Duodenal mucosa (tissue), 2 donors: ENCODE measurements around the gene DIAPH3.

Experiments
- H3K27ac ChIP-seq: one replicate; pipeline ENCODE4 v1.7.0; 2013; ENCODE audit warnings: low read depth, low read length
- H3K27me3 ChIP-seq, 2 donors: one replicate each; pipeline ENCODE4 v1.7.0; 2013; ENCODE audit warnings: low read length in 2 of 2, control low read depth in 1 of 2; ENCODE audit not compliant: insufficient read depth in 2 of 2, control insufficient read depth in 1 of 2
- H3K36me3 ChIP-seq, 2 donors: one replicate each; pipeline ENCODE4 v1.7.0; 2013; ENCODE audit warnings: low read length in 2 of 2, control low read depth in 1 of 2; ENCODE audit not compliant: insufficient read depth in 2 of 2, control insufficient read depth in 1 of 2
- H3K4me1 ChIP-seq, 2 donors: one replicate each; pipeline ENCODE4 v1.7.0; 2013; ENCODE audit warnings: low read length in 2 of 2, control low read depth in 1 of 2; ENCODE audit not compliant: insufficient read depth in 2 of 2, control insufficient read depth in 1 of 2
- H3K4me3 ChIP-seq, 2 donors: one replicate each; pipeline ENCODE4 v1.7.0; 2013; ENCODE audit warnings: low read length in 2 of 2, low read depth in 1 of 2
- H3K9ac ChIP-seq, 2 donors: one replicate each; pipeline ENCODE4 v1.7.0; 2013; ENCODE audit warnings: low read length in 2 of 2, low read depth in 1 of 2
- H3K9me3 ChIP-seq, 2 donors: one replicate each; pipeline ENCODE4 v1.7.0; 2013; ENCODE audit warnings: low read length in 2 of 2, control low read depth in 1 of 2; ENCODE audit not compliant: control insufficient read depth in 1 of 2

DIAPH3 gene

GRCh38 chr13:59747529-59747928, 416.2 kb downstream of the DIAPH3 start:
- H3K9ac ChIP-seq = no peak overlapping the region
- no peak overlapping the region for H3K27ac ChIP-seq
- no peaks in the 10 kb centered on the region for H3K9me3 ChIP-seq
- no peaks in the 10 kb centered on the region for H3K27me3 ChIP-seq
- no peak overlapping the region for H3K4me3 ChIP-seq
- peaks cover 0 to 7% of the 10 kb centered on the region in 2 donors for H3K4me1 ChIP-seq
- H3K36me3 ChIP-seq = no peaks in the 10 kb centered on the region

GRCh38 chr13:59746291-59746962, 417.3 kb downstream of the DIAPH3 start:
- no peak overlapping the region for H3K9ac ChIP-seq
- no peak overlapping the region for H3K27ac ChIP-seq
- no peaks in the 10 kb centered on the region for H3K9me3 ChIP-seq

GRCh38 chr13:59745392-59745788, 418.3 kb downstream of the DIAPH3 start:
- H3K27ac ChIP-seq = no peak overlapping the region
- no peaks in the 10 kb centered on the region for H3K27me3 ChIP-seq
- H3K36me3 ChIP-seq = no peaks in the 10 kb centered on the region
- peaks cover 0 to 7% of the 10 kb centered on the region in 2 donors for H3K4me1 ChIP-seq
- H3K9ac ChIP-seq = no peak overlapping the region
- H3K4me3 ChIP-seq = no peak overlapping the region
- H3K9me3 ChIP-seq = no peaks in the 10 kb centered on the region

More at GRCh38 chr13:59746291-59746962, 417.3 kb downstream of the DIAPH3 start:
- H3K4me1 ChIP-seq = peaks cover 0 to 7% of the 10 kb centered on the region in 2 donors
- H3K36me3 ChIP-seq = no peaks in the 10 kb centered on the region
- no peaks in the 10 kb centered on the region for H3K27me3 ChIP-seq
- no peak overlapping the region for H3K4me3 ChIP-seq

DNA sequence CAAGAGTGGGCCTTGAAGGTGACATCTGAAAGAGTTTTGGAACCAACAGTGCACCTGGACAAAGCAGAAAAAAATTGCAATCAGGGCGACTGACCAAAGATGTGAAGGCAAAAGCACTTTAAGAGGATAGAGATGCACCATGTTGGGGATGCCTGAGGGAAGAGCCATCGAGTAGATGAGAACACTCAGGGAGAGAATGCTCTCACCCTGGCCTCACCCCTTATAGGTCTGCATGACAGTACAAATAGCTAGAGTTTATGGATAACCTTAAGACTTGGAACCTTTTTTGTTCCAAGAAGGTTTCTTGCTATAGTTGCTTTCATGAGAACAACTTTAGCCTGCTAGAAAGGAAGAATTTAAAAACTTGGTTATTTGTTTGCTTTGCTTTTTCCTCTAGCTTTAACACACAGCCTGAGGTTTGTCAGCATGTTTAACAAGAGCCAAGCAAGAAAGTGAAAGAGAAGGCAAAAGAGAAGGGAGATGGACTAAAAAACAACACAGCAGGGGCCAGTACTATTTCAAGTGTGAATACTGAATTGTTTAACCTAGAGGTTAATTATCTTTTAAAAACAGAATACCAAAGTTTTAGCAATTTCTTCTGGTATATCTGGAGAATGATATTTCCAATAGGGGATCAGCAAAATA, 418.9 kb downstream of the DIAPH3 start:
- Histone ChIP-seq H3K9me3 (no peaks in the 10 kb centered on the region), H3K9ac (no peak overlapping the region), H3K4me3 (no peak overlapping the region), H3K27me3 (no peaks in the 10 kb centered on the region), H3K4me1 (peaks cover 0 to 7% of the 10 kb centered on the region in 2 donors), H3K27ac (no peak overlapping the region), H3K36me3 (no peaks in the 10 kb centered on the region)

GRCh38 chr13:59743195-59743594, 420.5 kb downstream of the DIAPH3 start:
- no peaks in the 10 kb centered on the region for H3K36me3 ChIP-seq
- H3K4me3 ChIP-seq = no peak overlapping the region
- no peaks in the 10 kb centered on the region for H3K27me3 ChIP-seq
- H3K4me1 ChIP-seq = peaks cover 0 to 7% of the 10 kb centered on the region in 2 donors
- no peak overlapping the region for H3K27ac ChIP-seq
- H3K9ac ChIP-seq = no peak overlapping the region
- H3K9me3 ChIP-seq = no peaks in the 10 kb centered on the region

DNA sequence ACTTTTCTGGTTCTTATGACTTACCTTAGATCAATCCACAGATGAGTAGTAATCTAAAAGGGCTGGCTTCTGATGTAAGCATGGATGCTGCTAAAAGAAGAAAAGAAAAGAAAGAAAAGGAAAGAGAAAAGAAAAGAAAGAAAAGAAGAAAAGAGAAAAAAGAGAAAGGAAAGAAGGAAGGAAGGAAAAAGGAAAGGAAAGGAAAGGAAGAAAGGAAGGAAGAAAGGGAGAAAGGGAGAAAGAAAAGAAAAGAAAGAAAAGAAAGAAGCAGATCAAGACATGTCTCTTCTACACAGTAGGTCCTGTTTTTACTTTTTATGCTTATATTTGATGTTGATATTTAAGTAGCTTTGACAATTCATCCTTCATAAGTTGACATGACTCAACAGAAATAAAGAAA, 421.3 kb downstream of the DIAPH3 start:
- Histone ChIP-seq H3K9ac (no peak overlapping the region), H3K4me3 (no peak overlapping the region), H3K36me3 (no peaks in the 10 kb centered on the region), H3K27me3 (no peaks in the 10 kb centered on the region), H3K27ac (no peak overlapping the region), H3K9me3 (no peaks in the 10 kb centered on the region), H3K4me1 (peaks cover 0 to 7% of the 10 kb centered on the region in 2 donors)

DNA sequence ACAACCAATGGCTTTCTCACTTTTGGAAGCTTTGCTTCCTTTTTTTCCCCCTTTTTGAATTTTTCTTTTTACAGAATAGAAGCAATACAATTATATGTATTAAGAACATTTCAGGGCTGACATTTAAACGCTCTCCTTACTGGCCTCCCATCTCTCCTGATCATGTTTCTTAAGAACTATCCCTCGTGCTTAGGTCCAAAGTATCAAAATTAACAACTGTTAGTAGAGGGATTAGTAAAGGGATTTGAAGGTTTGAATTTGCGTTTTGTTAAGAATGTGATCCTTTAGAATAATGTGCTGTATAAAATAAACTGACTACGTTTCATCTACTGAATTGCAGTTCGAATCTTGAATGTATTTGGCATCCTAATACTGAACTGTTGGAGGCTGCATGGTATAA, 424.8 kb downstream of the DIAPH3 start:
- H3K9ac ChIP-seq = no peak overlapping the region
- H3K4me3 ChIP-seq = no peak overlapping the region
- no peaks in the 10 kb centered on the region for H3K27me3 ChIP-seq
- H3K27ac ChIP-seq = no peak overlapping the region
- H3K4me1 ChIP-seq = no peaks in the 10 kb centered on the region
- no peaks in the 10 kb centered on the region for H3K36me3 ChIP-seq
- no peaks in the 10 kb centered on the region for H3K9me3 ChIP-seq

DNA sequence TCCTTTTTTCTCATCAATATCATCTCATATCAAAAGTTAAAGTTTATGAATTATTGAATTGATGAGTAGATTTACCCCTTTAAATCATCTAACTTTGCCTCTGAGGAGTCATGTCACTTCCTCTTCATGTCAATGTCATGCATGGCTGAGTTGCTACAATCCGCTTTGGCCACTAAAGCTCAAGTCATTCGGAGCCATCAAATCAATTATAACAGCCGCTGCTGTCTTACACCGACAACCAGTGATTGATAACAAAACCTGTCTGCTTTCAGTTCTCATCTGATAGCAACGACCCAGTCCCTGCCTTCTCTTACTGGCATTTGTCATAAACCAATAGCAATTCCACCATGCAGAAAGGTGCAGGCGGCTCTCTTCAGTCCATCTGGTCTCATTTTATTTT, 429.3 kb downstream of the DIAPH3 start:
- H3K4me3 ChIP-seq = no peak overlapping the region
- no peaks in the 10 kb centered on the region for H3K27me3 ChIP-seq
- H3K27ac ChIP-seq = no peak overlapping the region

GRCh38 chr13:59733744-59734143, 430.0 kb downstream of the DIAPH3 start:
- Histone ChIP-seq H3K4me3 (no peak overlapping the region), H3K27ac (no peak overlapping the region), H3K9ac (no peak overlapping the region)

More for the DNA sequence above, 429.3 kb downstream of the DIAPH3 start:
- H3K9me3 ChIP-seq = no peaks in the 10 kb centered on the region
- peaks cover 0 to under 1% of the 10 kb centered on the region in 2 donors for H3K4me1 ChIP-seq
- no peak overlapping the region for H3K9ac ChIP-seq
- H3K36me3 ChIP-seq = no peaks in the 10 kb centered on the region

GRCh38 chr13:59730026-59730425, 433.7 kb downstream of the DIAPH3 start:
- Histone ChIP-seq H3K27me3 (no peaks in the 10 kb centered on the region), H3K4me1 (peaks cover 0 to 8% of the 10 kb centered on the region in 2 donors), H3K4me3 (no peak overlapping the region), H3K36me3 (no peaks in the 10 kb centered on the region), H3K9ac (no peak overlapping the region), H3K9me3 (no peaks in the 10 kb centered on the region), H3K27ac (no peak overlapping the region)

More at GRCh38 chr13:59733744-59734143, 430.0 kb downstream of the DIAPH3 start:
- H3K4me1 ChIP-seq = peaks cover 0 to 7% of the 10 kb centered on the region in 2 donors
- H3K9me3 ChIP-seq = no peaks in the 10 kb centered on the region
- H3K36me3 ChIP-seq = no peaks in the 10 kb centered on the region
- no peaks in the 10 kb centered on the region for H3K27me3 ChIP-seq
